ENCODE data around the gene LAPTM4A.

- no peak for TF ChIP-seq CTCF (IDR thresholded peaks at IDR 0.05; ENCODE audit: insufficient read depth, low read length)
- TF ChIP-seq REST (IDR thresholded peaks at IDR 0.05; ENCODE audit: insufficient replicate concordance, low read depth) = no peak
These were observed 2.7 kb upstream of the LAPTM4A start for GRCh38 chr2:20054119-20054518.
